Activated CD8-positive, alpha-beta memory T cell treated with anti-CD3 and anti-CD28 coated beads, Interleukin-2, amount 50 U/mL, for 24 hours (primary cell): ENCODE measurements around the gene CENPK.
"Not testable (repeated sequence)": the region's sequence is repeated elsewhere in the genome, so short reads cannot be mapped to it uniquely, and the experiment has no call there.

Experiments
- DNase-seq: peaks from one replicate; pipeline ENCODE4 v3.0.0-alpha.2; 2020; ENCODE audit errors: extremely low read depth

The CENPK gene

GRCh38 chr5:65562731-65563701 is at the start of gene CENPK, which contains the start of gene PPWD1:
Gene CENPK (minus strand): TSS chr5:65563168. CDS start chr5:65554907, 8,261 bp downstream.
Gene PPWD1 (plus strand): TSS chr5:65563296. CDS start chr5:65563311, 15 bp downstream.
- DNase-seq, result peak; percentile 90

DNA sequence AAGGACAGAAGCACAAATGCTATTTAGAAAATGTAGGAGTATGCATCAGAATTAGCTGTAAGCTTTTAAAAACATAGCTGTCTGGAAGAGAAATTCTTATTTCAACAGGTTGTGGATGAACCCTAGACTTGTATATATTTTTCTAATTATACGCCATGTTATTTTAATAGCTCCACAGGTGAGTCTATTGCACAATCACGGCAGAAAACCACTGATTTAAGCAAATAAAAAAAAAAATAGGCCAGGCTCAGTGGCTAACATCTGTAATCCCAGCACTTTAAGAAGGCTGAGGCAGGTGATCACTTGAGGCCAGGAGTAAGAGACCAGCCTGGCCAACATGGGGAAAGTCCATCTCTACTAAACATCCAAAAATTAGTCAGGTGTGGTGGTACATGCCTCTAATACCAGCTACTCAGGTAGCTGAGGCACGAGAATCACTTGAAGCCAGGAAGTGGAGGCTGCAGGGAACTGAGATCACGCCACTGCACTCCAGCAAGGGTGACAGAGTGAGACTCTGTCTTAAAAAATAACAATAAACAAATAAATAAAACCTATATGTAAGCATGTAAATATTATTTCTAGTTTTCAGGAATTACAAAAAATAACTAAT is 49.4 kb upstream of the CENPK start:
- DNase-seq, result no peak

DNA sequence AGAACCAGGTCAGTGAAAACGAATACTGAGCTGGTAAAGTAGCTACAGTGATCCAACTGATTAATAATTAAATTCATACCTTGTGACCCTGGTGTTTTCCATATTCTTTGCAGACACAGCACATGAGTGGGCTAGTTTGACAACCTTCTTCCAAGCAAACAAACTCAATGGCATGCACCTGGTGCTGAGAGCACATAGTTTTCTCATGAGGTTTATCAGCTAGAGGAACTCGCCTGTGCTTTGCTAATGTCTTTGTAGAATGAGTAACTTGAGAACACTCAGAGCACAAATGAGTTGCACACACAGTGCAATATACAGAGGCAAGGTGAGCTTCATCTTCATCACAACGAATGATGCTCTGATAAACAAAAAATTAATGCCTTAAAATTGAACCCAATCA is 48.6 kb upstream of the CENPK start:
- no peak for DNase-seq

- DNase-seq, result not testable (repeated sequence)
Measured at GRCh38 chr5:65601761-65602160, 38.8 kb upstream of the CENPK start.

DNA sequence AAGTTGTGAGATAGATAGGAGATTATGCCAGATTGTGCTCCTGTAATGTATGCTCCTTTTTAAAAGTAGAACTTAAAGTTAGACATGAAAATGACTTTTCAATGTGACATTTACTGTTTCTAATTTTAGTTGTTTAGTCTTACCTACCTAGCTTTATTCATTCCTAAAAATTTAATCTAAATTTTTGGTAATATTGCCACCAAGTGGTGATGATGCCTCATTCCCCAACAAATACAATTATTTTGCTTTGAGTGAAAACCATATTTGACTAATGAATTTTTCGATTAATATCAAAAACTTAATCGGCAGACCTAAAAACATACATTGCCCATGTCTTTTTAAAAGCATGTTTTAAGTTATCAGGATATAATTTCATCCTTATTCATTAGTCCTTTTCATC is 25.7 kb upstream of the CENPK start:
- no peak for DNase-seq

DNA sequence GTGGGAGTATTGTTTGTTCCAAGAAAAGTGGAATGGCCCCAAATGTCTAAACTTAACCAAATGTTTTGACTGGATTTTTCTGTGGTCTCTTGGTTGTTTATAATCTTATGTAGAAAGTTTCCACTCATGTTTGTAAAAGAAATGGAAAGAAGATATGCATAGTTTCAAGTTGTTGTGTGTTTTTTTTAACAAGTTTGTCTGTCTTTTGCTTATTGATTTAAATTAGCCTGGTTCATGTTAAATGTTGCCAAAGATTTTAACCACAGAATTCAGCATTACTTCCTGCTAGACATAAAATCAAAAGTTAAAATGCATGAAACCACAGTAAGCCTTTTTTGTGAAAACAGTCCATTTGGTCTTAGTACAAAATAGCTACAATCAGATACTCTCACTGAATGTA is 14.2 kb upstream of the CENPK start:
- DNase-seq, result no peak

GRCh38 chr5:65570598-65571226 is 7.7 kb upstream of the CENPK start:
- no peak for DNase-seq

GRCh38 chr5:65566505-65566904 is 3.5 kb upstream of the CENPK start:
- no peak for DNase-seq

DNA sequence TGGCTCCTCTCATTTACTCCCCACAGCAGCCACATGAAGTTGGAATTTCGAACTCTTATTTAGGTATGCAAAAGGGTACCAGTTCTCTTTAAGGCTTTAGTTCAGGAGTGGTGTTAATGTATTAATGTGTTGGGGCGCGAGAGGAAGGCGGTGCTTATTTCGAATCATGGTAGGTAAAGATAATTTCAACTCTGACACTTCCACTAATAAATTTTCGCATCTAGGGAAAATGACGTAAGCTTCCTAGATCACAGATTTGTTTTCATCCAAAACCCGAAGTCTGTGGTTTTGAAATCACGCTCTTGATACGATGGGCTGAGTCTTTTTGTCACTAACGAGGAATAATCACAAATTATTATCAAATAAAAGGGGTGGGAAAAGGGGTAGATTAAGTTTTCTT is 809 bp upstream of the CENPK start:
- no peak for DNase-seq

DNA sequence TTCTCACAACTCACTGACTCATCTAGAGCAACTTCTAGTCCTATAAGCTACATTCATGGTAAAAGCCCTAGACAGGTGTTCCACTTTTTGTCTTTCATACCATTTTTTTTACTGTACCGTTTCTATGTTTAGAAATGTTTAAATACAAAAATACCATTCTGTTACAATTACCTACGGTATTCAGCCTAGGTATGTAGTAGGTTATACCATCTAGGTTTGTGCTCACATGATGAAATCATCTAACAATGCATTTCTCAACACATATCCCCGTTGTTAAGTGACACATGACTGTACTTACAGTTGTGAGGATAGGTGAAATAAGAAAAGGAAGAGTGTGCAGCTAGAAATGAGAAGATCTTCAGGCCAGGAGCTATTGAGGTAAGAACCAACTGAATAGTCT is 6.2 kb downstream of the CENPK start:
- no peak for DNase-seq

DNA sequence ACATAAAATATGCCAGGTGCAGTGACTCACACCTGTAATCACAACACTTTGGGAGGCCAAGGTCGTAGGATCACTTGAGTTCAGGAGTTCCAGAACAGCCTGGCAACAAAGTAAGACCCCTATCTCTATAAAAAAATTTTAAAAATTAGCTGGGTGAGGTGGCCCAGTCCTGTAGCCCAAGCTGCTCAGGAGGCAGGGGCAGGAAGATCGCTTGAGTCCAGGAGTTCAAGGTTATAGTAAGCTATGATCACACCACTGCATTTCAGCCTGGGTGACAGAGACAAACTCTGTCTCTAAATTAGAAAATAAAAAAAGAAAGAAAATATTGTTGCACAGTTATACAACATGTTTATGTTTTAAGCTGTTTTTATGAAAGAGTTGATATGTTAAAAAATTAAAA is 6.8 kb downstream of the CENPK start:
- no peak for DNase-seq

DNA sequence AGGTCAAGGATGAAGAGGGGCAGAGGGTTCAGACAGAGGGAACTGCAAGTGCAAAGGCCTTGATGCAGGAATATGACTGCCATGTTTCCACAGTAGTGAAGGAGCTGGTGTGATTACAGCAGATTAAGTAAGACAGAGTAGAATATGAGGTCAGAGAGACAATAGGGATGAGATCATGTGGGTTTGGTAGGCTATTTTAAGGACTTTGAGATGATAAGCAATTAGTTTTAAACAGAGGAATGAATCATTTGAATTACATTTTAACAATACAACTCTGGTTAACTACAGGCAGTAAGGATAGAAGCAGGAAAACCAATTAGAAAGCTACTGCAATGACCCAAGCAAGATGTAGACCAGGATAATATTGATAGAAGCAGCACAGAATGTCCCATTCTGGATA is 7.7 kb downstream of the CENPK start:
- DNase-seq, result no peak

DNA sequence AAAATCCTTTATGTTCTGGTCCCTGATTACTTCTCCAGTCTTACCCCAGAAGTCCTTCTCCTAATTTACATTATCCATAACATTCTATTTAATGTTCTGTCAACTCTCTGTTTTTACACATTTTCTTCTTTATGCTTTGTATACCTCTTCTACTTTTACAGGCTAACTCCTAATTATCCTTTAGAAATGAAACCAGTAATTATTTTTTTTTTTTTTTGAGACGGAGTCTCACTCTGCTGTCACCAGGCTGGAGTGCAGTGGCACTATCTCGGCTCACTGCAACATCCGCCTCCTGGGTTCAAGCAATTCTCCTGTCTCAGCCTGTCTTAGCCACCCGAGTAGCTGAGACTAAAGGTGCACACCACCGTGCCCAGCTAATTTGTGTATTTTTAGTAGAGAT is 9.0 kb downstream of the CENPK start:
- no peak for DNase-seq

DNA sequence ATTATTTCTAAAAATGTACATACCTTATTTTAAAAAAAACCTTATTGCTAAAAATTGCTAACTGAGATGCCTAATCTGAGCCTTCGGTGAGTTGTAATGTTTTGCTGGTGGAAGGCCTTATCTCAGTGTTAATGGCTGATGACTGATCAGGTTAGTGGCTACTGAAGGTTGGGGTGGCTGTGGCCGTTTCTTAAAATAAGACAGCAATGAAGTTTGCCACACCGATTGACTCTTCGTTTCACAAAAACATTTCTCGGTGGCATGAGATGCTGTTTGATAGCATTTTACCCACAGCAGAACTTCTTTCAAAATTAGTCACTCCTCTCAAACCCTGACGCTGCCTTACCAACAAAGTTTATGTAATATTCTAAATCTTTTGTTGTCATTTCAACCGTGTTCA is 14.7 kb downstream of the CENPK start:
- DNase-seq, result no peak

DNA sequence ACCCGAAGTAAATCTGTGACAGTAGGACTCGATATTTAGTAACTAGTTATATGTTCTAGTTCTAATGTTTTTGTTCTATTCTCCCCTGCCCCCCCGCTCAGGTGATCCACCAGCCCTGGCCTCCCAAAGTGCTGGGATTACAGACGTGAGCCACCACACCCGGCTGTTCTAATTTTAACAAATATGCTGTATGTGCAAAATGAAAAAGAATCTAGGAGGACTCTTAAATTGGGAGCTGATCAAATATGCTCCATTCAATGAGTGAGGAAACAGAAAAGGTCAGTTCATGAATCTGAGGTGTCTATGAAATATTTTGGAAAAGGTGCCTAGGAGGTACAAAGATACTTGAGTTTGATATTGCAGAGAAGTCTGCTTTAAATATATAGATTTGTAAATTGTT is 16.8 kb downstream of the CENPK start:
- DNase-seq, result no peak

GRCh38 chr5:65544473-65544872 is 18.5 kb downstream of the CENPK start:
- no peak for DNase-seq

GRCh38 chr5:65539827-65540226 is 23.1 kb downstream of the CENPK start:
- DNase-seq, result no peak

- DNase-seq, result no peak
Measured at GRCh38 chr5:65535529-65535987, 27.4 kb downstream of the CENPK start.

DNA sequence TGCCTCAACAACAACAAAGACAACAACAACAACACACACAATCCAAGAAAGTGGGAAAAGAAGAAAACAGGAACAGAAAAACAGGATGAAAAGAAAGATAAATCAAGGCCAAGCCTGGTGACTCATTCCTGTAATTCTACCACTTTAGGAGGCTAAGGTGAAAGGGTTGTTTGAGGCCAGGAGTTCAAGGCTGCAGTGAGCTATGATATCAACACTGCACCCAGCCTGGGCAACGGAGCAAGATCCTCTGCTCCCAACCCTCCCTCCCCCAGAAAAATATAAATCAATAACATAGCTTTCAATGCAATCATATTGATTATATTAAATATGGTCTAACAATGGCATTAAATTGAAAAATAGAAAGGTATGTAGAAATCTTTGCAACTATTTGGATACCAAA is 32.1 kb downstream of the CENPK start:
- DNase-seq, result no peak

GRCh38 chr5:65525726-65526125 is 37.2 kb downstream of the CENPK start:
- DNase-seq, result no peak

- DNase-seq, result no peak
Measured at GRCh38 chr5:65512170-65512937, 50.6 kb downstream of the CENPK start.

- no peak for DNase-seq
Measured at GRCh38 chr5:65508978-65509377, 54.0 kb downstream of the CENPK start.
